SH-SY5Y (cell line): ENCODE data around the gene CYP3A4.

ENCODE experiments used
- GATA2 ChIP-seq: IDR thresholded peaks from 2 replicates; pipeline ENCODE4 v1.6.1; 2011; ENCODE audit warnings: mild to moderate bottlenecking, low read depth, low read length
- GATA3 ChIP-seq: IDR thresholded peaks from 2 replicates; pipeline ENCODE4 v1.6.1; 2011; ENCODE audit warnings: low read depth, mild to moderate bottlenecking, low read length, moderate library complexity

CYP3A4 gene

DNA sequence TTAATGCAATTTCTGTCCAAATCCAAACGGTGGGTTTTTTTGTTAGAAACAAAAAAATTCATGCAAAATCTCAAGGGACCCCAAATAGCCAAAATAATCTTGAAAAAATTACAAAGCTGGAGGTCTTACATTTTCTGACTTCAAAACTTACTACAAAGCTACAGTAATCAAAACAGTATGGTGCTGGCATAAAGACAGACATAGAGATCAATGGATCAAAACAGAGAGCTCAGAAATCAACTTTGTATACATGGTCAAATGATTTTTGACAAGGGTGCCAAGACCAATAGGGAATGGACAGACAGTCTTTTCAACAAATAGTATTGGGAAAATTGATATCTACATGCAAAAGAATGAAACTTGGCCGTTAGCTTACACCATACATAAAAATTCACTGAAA is 21.7 kb upstream of the CYP3A4 start:
- TF ChIP-seq GATA2 (no peak), GATA3 (no peak)

DNA sequence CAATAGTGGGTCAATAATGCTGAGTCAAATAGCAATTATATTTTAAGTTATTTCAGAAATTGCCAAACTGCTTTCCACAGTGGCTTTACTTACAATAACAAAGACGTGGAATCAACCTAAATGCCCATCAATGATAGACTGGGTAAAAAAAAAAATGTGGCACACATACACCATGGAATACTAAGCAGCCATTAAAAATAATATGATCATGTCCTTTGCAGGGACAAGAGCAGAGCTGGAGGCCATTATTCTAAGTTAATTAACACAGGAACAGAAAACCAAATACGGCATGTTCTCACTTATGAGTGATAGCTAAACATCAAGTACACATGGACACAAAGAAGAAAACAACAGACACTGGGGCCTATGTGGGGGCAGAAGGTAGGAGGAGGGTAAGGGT is 15.0 kb upstream of the CYP3A4 start:
- TF ChIP-seq GATA2, result no peak

DNA sequence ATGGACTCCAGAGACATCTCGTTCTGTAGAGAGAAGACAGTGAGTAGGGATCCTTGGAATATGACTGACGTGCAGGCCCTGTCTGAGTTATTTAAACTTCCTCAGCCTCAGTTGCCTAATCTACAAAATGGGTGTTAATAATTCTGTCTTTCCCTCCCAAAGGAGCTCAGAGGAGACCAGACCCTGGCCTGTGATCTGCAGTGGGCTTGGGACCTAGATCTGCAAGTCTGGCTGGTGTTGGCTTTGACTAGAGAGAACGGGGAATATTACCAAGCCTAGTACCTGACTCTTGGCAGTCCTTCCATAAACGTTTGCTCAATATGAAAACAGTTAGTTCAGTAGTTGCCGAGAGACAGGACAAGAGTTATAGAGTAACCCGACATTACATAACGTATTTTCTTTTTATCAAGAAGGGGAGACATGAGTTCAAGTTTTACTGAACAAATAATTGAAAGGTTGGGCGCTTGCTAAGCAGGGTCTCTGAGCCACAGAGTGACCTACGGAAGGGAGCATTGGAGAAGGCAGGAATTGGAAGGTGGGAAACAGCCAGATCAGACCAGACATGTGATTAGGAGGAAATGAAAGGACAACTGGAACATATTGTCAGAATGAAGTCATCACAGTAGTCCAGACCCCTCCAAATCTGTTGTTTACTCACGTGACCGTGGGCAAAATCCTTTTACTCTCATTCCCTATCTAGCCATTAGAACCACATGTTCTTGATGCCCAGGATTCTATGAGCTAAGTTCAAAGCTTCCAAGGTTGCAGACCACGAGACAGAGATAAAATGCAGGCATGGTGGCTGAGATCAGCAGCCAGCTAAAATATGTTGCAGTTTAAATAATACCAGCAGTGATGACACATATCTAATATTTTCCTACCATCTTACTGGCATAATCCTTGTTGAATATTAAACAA is 10.9 kb upstream of the CYP3A4 start:
- TF ChIP-seq GATA3 (no peak), GATA2 (no peak)

DNA sequence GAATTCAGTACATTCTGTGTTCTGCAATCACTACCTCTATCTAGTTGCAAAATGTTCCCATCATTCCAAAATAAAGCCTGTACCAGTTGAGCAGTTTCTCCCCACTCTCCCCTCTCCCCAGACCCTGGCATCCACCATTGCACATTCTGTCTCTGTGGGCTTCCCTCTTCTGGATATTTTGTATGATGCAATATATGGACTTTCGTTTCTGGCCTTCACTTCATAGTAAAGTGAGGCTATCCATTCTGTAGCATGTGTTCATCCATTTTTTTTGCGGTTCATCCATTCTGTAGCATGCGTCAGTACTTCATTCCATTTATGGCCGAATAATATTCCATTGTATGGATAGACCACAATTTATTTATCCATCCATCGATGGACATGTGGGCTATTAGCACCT is 9.5 kb upstream of the CYP3A4 start:
- TF ChIP-seq GATA2, result no peak
- TF ChIP-seq GATA3, result no peak

DNA sequence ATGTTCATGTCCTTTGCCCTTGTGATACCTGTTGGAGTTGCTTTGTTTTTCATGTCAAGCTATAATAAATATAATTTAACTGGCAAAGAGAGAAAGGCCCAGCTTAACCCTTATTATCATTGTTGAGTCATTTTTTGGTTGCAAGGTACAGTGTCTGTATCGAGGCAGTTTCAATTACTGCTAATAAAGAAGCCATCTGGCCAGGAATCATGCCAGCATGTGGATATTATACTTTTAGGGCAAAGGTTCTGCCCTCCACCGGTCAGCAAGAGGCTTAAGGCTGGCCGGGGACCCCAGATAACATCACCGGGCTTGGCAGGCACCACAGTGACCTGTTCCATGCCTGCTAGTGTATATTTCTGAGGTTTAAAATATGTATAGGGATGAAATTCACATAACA is 9.0 kb upstream of the CYP3A4 start:
- peak; percentile 75 for TF ChIP-seq GATA2
- TF ChIP-seq GATA3, result no peak

DNA sequence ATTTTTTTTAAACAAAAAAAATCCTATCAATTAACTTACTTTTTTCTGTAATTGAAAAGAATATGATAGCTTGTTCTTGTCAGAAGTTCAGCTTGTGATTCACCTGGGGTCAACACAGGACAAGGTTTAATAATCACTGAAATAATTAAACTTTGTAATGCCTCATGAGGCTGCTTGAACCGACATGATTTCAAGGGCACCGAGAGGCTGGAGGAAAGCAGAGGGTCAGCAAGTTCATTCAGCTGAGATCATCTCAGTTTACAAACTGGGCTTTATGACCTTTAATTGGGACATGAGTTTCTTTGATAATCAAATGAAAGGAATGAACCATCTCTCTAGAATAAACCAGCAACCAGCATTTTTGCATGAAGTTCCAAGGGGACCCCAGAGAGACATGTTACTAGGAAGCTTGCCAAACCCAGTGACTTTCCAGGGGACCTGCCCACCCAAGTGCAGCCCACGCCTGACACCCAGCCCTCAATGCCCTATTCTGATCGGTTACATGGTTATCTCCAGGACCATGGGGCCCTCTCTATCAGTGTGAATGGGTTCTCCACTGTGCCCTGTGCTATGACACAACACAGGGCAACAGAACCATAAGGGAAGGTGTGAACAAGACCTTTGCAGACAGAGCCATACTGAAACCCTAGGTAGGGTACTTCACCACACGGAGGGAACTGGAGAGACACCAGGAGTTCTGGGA is 7.8 kb upstream of the CYP3A4 start:
- TF ChIP-seq GATA3, result no peak
- no peak for TF ChIP-seq GATA2

DNA sequence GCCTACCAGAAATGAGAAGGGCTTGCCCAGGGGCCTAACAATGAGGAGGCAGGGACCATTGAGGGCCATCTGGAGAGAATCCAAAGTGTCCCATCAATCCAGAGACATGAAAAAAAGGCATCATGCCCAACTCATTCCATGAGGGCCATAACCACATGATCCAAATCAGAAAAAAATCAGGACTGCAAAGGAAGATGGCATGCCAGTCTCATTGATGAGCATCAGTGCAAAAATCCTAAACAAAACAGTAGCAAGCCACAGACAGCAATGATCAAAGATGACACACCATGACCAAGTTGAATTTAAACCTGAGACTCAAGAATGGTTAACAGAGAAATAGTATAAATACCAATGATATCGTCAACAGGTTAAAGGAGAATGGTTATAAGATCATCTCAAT is 7.0 kb upstream of the CYP3A4 start:
- TF ChIP-seq GATA2 (no peak), GATA3 (no peak)

DNA sequence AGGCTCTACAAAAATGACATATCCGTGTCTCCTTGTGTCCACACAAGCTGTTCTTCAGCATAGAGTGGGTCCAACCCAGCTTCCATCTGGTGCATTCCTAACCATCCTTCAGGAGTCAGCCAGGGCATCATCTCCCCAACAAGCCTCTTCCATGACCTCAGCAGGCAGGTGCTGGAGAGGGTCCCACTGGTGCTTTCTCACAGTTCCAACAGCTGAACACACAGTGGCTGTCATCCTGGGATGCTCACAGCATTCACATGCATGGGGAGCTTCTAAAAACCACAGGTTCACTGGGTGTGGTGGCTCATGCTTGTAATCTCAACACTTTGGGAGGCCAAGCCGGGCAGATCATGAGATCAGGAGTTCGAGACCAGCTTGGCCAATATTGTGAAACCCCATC is 6.4 kb upstream of the CYP3A4 start:
- no peak for TF ChIP-seq GATA2
- no peak for TF ChIP-seq GATA3

DNA sequence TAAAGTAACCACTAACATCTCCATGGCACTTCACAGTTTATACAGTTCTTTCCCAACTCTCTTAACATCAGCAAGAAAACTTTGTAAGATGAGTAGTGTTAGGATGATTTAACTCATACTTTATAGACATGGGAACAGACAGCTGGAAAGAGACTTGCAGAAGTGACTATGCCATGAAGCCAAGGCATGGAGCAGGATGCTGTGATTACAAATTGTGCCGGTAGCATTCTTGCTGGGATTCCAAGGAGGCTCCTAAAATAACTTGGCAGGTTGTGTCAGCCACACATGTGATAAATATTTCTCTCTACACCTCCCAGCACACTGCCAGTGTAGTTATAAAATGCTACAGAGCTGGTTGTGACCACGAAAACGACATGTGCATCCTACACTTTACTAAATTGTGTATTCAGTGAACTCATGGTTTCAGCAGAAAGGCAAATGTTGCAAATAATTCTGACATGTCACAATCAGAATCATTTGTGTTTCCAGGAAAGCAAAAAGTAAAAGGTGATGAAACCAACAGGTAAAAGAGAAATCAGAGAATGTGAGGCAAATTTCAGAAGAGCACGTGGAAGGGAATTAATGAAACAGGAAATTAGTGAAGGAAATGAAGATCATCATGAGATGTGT is 5.6 kb upstream of the CYP3A4 start:
- TF ChIP-seq GATA3 (no peak), GATA2 (no peak)

DNA sequence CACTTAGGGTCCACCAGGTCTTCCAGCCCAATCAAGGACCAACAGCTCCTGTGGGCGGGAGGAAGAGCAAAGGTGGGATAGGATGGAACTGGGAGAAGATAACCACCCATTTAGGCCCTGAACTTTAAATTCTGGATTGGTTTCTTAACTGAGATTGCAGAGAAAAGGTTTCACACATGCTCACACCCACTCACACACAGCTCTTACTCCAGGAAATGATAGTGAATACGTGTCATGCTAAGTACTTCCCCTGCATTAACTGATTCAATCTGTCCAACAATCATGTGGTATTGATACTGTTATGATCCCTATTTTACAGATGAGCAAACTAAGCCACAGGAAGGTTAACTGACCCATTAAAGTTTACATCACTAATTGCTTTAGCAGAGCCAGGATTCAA is 4.6 kb upstream of the CYP3A4 start:
- TF ChIP-seq GATA3, result no peak
- no peak for TF ChIP-seq GATA2

DNA sequence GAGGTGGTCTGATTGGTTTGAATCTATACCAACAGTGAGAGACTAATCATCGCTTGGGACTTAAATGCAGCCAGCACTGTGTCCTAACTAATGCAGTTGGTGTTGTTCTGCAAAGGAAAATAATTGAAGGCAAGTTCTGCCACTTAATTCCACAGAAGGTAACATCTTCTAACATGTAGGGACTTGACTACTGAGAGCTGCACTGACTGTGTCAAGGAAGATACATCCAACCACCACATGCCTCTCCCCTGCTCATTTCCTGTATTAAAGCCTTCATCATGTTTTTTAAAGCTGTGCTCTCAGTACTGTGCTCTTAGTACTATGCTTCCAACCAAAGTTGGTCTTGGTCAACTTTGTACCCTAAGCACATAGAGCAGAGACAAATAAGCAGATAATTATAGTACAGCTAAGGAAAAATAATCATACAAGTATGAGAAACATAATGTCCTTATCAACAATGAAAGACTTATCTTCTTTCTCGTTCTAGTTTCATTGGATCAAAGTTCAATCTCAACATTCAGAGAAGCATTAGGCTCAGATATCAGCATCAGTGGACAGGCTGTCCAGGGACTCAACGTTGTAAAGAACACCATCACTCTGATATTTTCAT is 2.8 kb upstream of the CYP3A4 start:
- TF ChIP-seq GATA3 (no peak), GATA2 (no peak)

DNA sequence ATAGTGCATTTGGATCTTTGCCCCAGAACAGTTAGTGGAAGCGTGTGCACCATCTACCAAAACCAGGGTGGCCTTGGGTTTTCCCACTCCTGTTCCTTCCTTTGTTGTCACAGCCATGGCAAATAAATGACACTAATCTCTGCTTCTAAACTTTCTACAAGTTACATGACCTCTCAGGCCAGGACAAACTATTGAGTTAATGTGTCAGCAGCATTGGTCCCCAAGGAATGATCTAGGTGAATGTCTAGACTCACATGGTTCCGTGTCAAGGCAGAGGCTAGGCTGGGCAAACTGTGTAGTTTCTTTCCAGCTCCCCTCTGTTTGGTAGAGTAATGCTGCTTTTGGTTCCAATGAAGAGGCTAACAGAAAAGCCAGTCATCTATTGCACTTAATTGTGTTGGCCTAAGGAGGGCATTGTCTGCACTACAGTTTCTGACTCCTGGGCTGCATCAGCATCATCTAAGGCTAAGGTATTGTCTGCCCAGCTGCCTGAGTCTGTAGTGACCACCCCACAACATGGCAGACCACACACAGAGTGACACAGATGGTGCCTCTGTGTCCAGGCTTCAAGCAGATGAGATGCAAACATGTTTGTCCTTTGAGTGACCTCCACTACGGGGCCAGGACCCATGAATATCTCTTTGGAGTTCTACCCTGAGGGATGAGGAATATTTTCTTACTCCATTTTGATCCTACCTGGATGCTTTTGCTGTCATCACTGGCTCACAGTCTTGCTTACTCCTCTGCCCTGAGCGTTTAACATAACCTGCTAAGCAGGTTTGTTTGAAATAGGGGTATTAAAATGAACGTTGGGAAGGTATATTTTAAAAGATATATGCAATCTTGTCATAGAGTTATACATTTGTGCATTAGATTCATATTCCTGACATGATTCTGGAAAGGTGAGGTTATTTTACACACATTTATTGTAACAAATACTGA is 1.7 kb downstream of the CYP3A4 start:
- no peak for TF ChIP-seq GATA2
- no peak for TF ChIP-seq GATA3

DNA sequence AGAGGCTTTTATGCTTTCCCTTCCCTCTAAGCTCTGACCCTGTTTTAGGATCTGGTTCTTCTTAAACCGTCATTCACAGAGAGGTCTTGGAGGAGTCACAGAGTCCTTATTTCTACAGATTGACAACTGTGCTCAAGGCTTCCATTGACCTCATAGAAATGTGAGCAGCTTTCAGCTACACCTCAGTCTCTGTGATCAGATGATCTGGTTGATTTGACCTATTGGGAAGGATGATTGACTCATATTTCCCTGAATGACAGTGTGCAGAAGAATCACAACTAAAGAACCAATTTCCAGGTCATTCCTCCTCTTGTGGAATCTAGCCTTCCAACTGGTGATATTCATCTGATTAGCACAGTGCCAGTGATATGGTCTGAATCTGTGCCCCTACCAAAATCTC is 3.4 kb downstream of the CYP3A4 start:
- TF ChIP-seq GATA3 (no peak), GATA2 (no peak)
